HEK293 (cell line): Measurements from ENCODE around the gene TSC22D1.

Experiments used
- CTCF ChIA-PET: fragments of 350-600 bp; formaldehyde crosslinking; extraction: SDS; loops from one replicate; lab custom pipeline; 2021; ENCODE audit warnings: antibody characterized with exemption; lab: Yijun Ruan, JAX
- POLR2A ChIA-PET: fragments of 300-600 bp; formaldehyde crosslinking; extraction: SDS; loops from one replicate; lab custom pipeline; 2020; ENCODE audit warnings: antibody characterized with exemption, inconsistent platforms; lab: Yijun Ruan, JAX
- H3K27ac ChIP-seq: fragments of 200-500 bp; sonication (Bioruptor generic); 2 replicates; pipeline ENCODE4 v1.5.1; 2014; ENCODE audit warnings: low read depth, low read length, control low read depth, inconsistent platforms; ENCODE audit errors: extremely low read depth
- H3K36me3 ChIP-seq, 2 experiments: fragments of 200-500 bp in 1 of 2; sonication (Bioruptor generic) in 1 of 2; 1 replicate in 1 of 2; 2 replicates in 1 of 2; pipeline ENCODE4 v1.5.1; 2014 to 2017; ENCODE audit warnings: inconsistent platforms in 2 of 2, low read length in 2 of 2; ENCODE audit not compliant: control insufficient read depth in 2 of 2, insufficient read depth in 1 of 2
- H3K4me1 ChIP-seq: fragments of 200-500 bp; sonication (Bioruptor generic); 2 replicates; pipeline ENCODE4 v1.5.1; 2014; ENCODE audit warnings: mild to moderate bottlenecking, low read length, inconsistent platforms; ENCODE audit not compliant: control insufficient read depth, insufficient read depth
- H3K4me3 ChIP-seq: 2 replicates; pipeline ENCODE4 v1.5.1; 2011; ENCODE audit warnings: low read depth, mild to moderate bottlenecking, control low read depth, low read length, moderate library complexity
- H3K9me3 ChIP-seq: fragments of 200-500 bp; sonication (Bioruptor generic); 2 replicates; pipeline ENCODE4 v1.5.1; 2014; ENCODE audit warnings: low read depth, low read length, inconsistent platforms; ENCODE audit not compliant: control insufficient read depth, insufficient read depth
- FEZF1 ChIP-seq: fragments of 450-650 bp; formaldehyde crosslinking; IDR thresholded peaks from 2 replicates; pipeline ENCODE4 v1.5.1; 2016; ENCODE audit warnings: missing biosample characterization, missing genetic modification characterization
- ZFP3 ChIP-seq: fragments of 450-650 bp; formaldehyde crosslinking; IDR thresholded peaks from 2 replicates; pipeline ENCODE4 v1.5.1; 2016; ENCODE audit warnings: low read depth, missing biosample characterization, missing genetic modification characterization
- ZFP69B ChIP-seq: fragments of 450-650 bp; formaldehyde crosslinking; IDR thresholded peaks from 2 replicates; pipeline ENCODE4 v1.5.1; 2016; ENCODE audit warnings: missing biosample characterization, missing genetic modification characterization
- ZNF132 ChIP-seq: fragments of 450-650 bp; formaldehyde crosslinking; IDR thresholded peaks from 2 replicates; pipeline ENCODE4 v1.5.1; 2017; ENCODE audit warnings: missing biosample characterization, missing genetic modification characterization, borderline replicate concordance
- ZNF155 ChIP-seq: fragments of 450-650 bp; formaldehyde crosslinking; IDR thresholded peaks from 2 replicates; pipeline ENCODE4 v1.5.1; 2016; ENCODE audit warnings: missing biosample characterization, missing genetic modification characterization
- ZNF157 ChIP-seq: fragments of 450-650 bp; formaldehyde crosslinking; IDR thresholded peaks from 2 replicates; pipeline ENCODE4 v1.5.1; 2016; ENCODE audit warnings: missing biosample characterization, missing genetic modification characterization
- ZNF174 ChIP-seq: fragments of 450-650 bp; formaldehyde crosslinking; IDR thresholded peaks from 2 replicates; pipeline ENCODE4 v1.5.0; 2017; ENCODE audit warnings: missing biosample characterization, mild to moderate bottlenecking, missing genetic modification characterization
- ZNF19 ChIP-seq: fragments of 450-650 bp; formaldehyde crosslinking; IDR thresholded peaks from 2 replicates; pipeline ENCODE4; 2016; ENCODE audit warnings: missing biosample characterization, missing genetic modification characterization, low read depth
- ZNF239 ChIP-seq: fragments of 450-650 bp; formaldehyde crosslinking; IDR thresholded peaks from 2 replicates; pipeline ENCODE4 v1.5.1; 2016; ENCODE audit warnings: missing biosample characterization, missing genetic modification characterization
- ZNF248 ChIP-seq: fragments of 450-650 bp; formaldehyde crosslinking; IDR thresholded peaks from 2 replicates; pipeline ENCODE4 v1.5.1; 2017; ENCODE audit warnings: missing biosample characterization, missing genetic modification characterization
- ZNF274 ChIP-seq, 2 experiments: fragments of 200-500 bp in 1 of 2; fragments of 450-650 bp in 1 of 2; sonication (Bioruptor generic) in 1 of 2; formaldehyde crosslinking in 1 of 2; IDR thresholded peaks; 2 replicates each; pipeline versions ENCODE4 v1.5.1 to v1.6.1; 2014 to 2016; ENCODE audit warnings: borderline replicate concordance in 1 of 2, inconsistent platforms in 1 of 2, low read length in 1 of 2, missing biosample characterization in 1 of 2, missing genetic modification characterization in 1 of 2
- ZNF335 ChIP-seq: fragments of 450-650 bp; formaldehyde crosslinking; conservative IDR thresholded peaks from 2 replicates; pipeline ENCODE4 v1.5.1; 2016; ENCODE audit warnings: missing biosample characterization, missing genetic modification characterization
- ZNF394 ChIP-seq: fragments of 450-650 bp; formaldehyde crosslinking; IDR thresholded peaks from 2 replicates; pipeline ENCODE4 v1.5.1; 2016; ENCODE audit warnings: missing biosample characterization, missing genetic modification characterization, mild to moderate bottlenecking, moderate library complexity, borderline replicate concordance
- ZNF423 ChIP-seq: fragments of 450-650 bp; formaldehyde crosslinking; IDR thresholded peaks from 2 replicates; pipeline ENCODE4 v1.5.1; 2016; ENCODE audit warnings: missing biosample characterization, missing genetic modification characterization
- ZNF48 ChIP-seq: fragments of 450-650 bp; formaldehyde crosslinking; IDR thresholded peaks from 2 replicates; pipeline ENCODE4 v1.5.1; 2016; ENCODE audit warnings: missing biosample characterization, missing genetic modification characterization
- ZNF501 ChIP-seq: fragments of 450-650 bp; formaldehyde crosslinking; IDR thresholded peaks from 2 replicates; pipeline ENCODE4 v1.5.1; 2016; ENCODE audit warnings: missing biosample characterization, missing genetic modification characterization
- ZNF621 ChIP-seq: fragments of 450-650 bp; formaldehyde crosslinking; IDR thresholded peaks from 2 replicates; pipeline ENCODE4 v1.5.1; 2017; ENCODE audit warnings: missing biosample characterization, missing genetic modification characterization
- ZNF626 ChIP-seq: fragments of 450-650 bp; sonication (Bioruptor Pico); formaldehyde crosslinking; IDR thresholded peaks from 2 replicates; pipeline ENCODE4 v1.5.1; 2018; ENCODE audit warnings: missing biosample characterization, missing genetic modification characterization, inconsistent platforms
- ZNF654 ChIP-seq: fragments of 450-650 bp; formaldehyde crosslinking; IDR thresholded peaks from 2 replicates; pipeline ENCODE4 v1.5.1; 2016; ENCODE audit warnings: low read depth, missing biosample characterization, missing genetic modification characterization
- ZNF658 ChIP-seq: fragments of 450-650 bp; formaldehyde crosslinking; IDR thresholded peaks from 2 replicates; pipeline ENCODE4; 2016; ENCODE audit warnings: missing biosample characterization, missing genetic modification characterization
- ZNF747 ChIP-seq: fragments of 450-650 bp; formaldehyde crosslinking; IDR thresholded peaks from 2 replicates; pipeline ENCODE4 v1.5.1; 2016; ENCODE audit warnings: missing biosample characterization, missing genetic modification characterization
- ZNF776 ChIP-seq: fragments of 450-650 bp; formaldehyde crosslinking; IDR thresholded peaks from 2 replicates; pipeline ENCODE4 v1.5.0; 2017; ENCODE audit warnings: missing biosample characterization, missing genetic modification characterization, borderline replicate concordance
- ZNF785 ChIP-seq: fragments of 450-650 bp; formaldehyde crosslinking; IDR thresholded peaks from 2 replicates; pipeline ENCODE4 v1.5.1; 2016; ENCODE audit warnings: missing biosample characterization, missing genetic modification characterization
- ZSCAN16 ChIP-seq: fragments of 450-650 bp; formaldehyde crosslinking; IDR thresholded peaks from 2 replicates; pipeline ENCODE4 v1.5.1; 2016; ENCODE audit warnings: missing biosample characterization, missing genetic modification characterization
- TF ChIP-seq, protein P1 (sequence below): fragments of 450-650 bp; formaldehyde crosslinking; IDR thresholded peaks from 2 replicates; pipeline ENCODE4 v1.5.1; 2016; ENCODE audit warnings: missing biosample characterization, missing genetic modification characterization
- TF ChIP-seq, protein P2 (sequence below): fragments of 450-650 bp; formaldehyde crosslinking; IDR thresholded peaks from 2 replicates; pipeline ENCODE4 v1.5.1; 2016; ENCODE audit warnings: missing biosample characterization, missing genetic modification characterization
- TF ChIP-seq, protein P3 (sequence below): fragments of 450-650 bp; formaldehyde crosslinking; IDR thresholded peaks from 2 replicates; pipeline ENCODE4 v1.5.1; 2016; ENCODE audit warnings: missing biosample characterization, missing genetic modification characterization
- TF ChIP-seq, protein P4 (sequence below): fragments of 450-650 bp; formaldehyde crosslinking; IDR thresholded peaks from 2 replicates; pipeline ENCODE4 v1.5.1; 2016; ENCODE audit warnings: missing biosample characterization, missing genetic modification characterization

Gene TSC22D1

DNA sequence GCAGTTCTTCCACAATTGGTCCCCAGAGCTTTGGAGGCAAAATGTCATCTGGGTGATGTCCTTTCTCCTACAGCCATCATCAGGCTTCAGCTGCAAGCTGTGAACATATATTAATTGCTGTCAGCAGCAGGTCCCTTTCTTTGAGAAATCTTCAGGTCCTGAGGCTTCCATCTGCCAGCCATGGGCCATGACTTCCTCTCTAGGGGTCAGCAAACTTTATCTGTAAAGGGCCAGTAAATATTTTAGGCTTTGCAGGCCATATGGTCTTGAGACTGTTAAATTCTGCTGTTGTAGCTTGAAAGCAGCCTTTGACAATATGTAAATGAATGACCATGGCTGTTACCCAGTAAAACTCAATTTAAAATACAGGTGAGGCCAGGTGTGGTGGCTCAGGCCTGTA is 175.4 kb downstream of the TSC22D1 start:
- CTCF ChIA-PET, result no interaction called here
- no peak overlapping the region for H3K4me3 ChIP-seq
- H3K36me3 ChIP-seq, result no peaks in the 10 kb centered on the region
- H3K4me1 ChIP-seq, result peaks cover 10% of the 10 kb centered on the region
- TF ChIP-seq ZFP3 (tag by site-specific recombination) (no peak), ZNF747 (no peak), ZNF776 (no peak), ZNF157 (tag by site-specific recombination) (no peak), ZNF785 (tag by site-specific recombination) (no peak)
- no peaks in the 10 kb centered on the region for H3K9me3 ChIP-seq
- POLR2A ChIA-PET, result no interaction called here
- H3K27ac ChIP-seq, result no peak overlapping the region

DNA sequence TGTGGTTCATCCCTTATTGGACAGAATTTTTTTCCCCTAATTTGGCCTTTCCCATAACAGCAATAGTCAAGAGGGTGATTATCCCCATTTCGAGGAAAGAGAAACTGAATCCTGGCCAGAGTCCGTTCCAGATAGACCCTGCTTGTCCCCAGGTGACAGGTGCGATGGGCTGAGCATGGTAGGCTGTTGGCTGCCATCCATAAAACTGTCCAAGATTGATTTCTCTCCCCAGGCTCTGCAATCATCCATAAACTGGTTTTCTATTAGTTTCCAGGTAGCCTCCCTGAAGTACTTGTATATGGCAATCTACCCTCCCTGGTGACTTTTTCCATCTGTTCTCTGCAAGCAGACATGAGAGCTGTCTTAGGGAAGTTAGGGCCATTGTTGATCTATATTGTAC is 177.1 kb downstream of the TSC22D1 start:
- POLR2A ChIA-PET, result no interaction called here
- no peaks in the 10 kb centered on the region for H3K36me3 ChIP-seq
- H3K4me1 ChIP-seq, result peaks cover 5% of the 10 kb centered on the region
- no peaks in the 10 kb centered on the region for H3K9me3 ChIP-seq
- no peak overlapping the region for H3K4me3 ChIP-seq
- CTCF ChIA-PET, result no interaction called here
- no peak overlapping the region for H3K27ac ChIP-seq
- TF ChIP-seq ZNF274 (IDR thresholded peaks at IDR 0.05; ENCODE audit: low read length) (no peak), ZNF274 (tag by site-specific recombination; IDR thresholded peaks at IDR 0.05; ENCODE audit: borderline replicate concordance) (no peak), ZNF501 (tag by site-specific recombination) (no peak), ZNF621 (no peak), ZNF19 (no peak), ZNF132 (tag by site-specific recombination) (no peak), ZNF626 (no peak), ZNF174 (tag by site-specific recombination) (no peak), ZNF335 (tag by site-specific recombination) (no peak), ZFP69B (no peak), ZNF239 (no peak), ZNF155 (tag by site-specific recombination) (no peak), FEZF1 (tag by site-specific recombination) (no peak)
- TF ChIP-seq, protein P1, sequence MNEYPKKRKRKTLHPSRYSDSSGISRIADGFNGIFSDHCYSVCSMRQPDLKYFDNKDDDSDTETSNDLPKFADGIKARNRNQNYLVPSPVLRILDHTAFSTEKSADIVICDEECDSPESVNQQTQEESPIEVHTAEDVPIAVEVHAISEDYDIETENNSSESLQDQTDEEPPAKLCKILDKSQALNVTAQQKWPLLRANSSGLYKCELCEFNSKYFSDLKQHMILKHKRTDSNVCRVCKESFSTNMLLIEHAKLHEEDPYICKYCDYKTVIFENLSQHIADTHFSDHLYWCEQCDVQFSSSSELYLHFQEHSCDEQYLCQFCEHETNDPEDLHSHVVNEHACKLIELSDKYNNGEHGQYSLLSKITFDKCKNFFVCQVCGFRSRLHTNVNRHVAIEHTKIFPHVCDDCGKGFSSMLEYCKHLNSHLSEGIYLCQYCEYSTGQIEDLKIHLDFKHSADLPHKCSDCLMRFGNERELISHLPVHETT (tag by site-specific recombination), result no peak

DNA sequence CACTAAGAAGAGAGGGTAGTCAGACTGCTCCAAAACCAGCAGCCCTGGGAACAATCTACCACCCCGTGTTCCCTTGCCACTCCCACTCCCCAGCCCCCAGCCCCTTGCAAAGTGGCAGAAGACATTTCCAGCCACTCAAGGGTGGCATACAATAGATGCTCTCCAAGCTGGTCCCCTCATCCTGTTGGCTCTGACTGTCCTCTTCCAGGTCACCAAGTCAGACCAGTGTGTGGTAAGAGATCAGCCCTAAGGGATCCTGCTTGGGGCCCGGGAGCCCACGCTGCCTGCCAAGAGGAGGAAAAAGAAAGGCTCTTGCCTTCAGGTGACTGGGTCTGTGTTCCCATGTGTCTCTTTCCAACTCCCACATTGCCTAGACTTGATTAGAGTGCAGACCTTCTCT is 177.5 kb downstream of the TSC22D1 start:
- CTCF ChIA-PET, result no interaction called here
- no peaks in the 10 kb centered on the region for H3K9me3 ChIP-seq
- no peaks in the 10 kb centered on the region for H3K36me3 ChIP-seq
- H3K4me1 ChIP-seq, result peaks cover 2% of the 10 kb centered on the region; the same call in 1 of the 2 replicates
- no peak overlapping the region for H3K4me3 ChIP-seq
- POLR2A ChIA-PET, result no interaction called here
- H3K27ac ChIP-seq, result no peak overlapping the region
- no peak for TF ChIP-seq ZNF48 (tag by site-specific recombination)
- no peak for TF ChIP-seq ZNF248 (tag by site-specific recombination)
- no peak for TF ChIP-seq ZNF654 (tag by site-specific recombination)
- no peak for TF ChIP-seq ZNF658 (tag by site-specific recombination)
- no peak for TF ChIP-seq ZNF394 (tag by site-specific recombination)
- TF ChIP-seq, protein P2, sequence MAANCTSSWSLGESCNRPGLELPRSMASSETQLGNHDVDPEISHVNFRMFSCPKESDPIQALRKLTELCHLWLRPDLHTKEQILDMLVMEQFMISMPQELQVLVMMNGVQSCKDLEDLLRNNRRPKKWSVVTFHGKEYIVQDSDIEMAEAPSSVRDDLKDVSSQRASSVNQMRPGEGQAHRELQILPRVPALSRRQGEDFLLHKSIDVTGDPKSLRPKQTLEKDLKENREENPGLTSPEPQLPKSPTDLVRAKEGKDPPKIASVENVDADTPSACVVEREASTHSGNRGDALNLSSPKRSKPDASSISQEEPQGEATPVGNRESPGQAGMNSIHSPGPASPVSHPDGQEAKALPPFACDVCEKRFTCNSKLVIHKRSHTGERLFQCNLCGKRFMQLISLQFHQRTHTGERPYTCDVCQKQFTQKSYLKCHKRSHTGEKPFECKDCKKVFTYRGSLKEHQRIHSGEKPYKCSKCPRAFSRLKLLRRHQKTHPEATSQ (tag by site-specific recombination), result no peak
- TF ChIP-seq ZNF423 (tag by site-specific recombination), result no peak
- TF ChIP-seq, protein P3, sequence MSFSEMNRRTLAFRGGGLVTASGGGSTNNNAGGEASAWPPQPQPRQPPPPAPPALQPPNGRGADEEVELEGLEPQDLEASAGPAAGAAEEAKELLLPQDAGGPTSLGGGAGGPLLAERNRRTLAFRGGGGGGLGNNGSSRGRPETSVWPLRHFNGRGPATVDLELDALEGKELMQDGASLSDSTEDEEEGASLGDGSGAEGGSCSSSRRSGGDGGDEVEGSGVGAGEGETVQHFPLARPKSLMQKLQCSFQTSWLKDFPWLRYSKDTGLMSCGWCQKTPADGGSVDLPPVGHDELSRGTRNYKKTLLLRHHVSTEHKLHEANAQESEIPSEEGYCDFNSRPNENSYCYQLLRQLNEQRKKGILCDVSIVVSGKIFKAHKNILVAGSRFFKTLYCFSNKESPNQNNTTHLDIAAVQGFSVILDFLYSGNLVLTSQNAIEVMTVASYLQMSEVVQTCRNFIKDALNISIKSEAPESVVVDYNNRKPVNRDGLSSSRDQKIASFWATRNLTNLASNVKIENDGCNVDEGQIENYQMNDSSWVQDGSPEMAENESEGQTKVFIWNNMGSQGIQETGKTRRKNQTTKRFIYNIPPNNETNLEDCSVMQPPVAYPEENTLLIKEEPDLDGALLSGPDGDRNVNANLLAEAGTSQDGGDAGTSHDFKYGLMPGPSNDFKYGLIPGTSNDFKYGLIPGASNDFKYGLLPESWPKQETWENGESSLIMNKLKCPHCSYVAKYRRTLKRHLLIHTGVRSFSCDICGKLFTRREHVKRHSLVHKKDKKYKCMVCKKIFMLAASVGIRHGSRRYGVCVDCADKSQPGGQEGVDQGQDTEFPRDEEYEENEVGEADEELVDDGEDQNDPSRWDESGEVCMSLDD, result no peak
- TF ChIP-seq, protein P4, sequence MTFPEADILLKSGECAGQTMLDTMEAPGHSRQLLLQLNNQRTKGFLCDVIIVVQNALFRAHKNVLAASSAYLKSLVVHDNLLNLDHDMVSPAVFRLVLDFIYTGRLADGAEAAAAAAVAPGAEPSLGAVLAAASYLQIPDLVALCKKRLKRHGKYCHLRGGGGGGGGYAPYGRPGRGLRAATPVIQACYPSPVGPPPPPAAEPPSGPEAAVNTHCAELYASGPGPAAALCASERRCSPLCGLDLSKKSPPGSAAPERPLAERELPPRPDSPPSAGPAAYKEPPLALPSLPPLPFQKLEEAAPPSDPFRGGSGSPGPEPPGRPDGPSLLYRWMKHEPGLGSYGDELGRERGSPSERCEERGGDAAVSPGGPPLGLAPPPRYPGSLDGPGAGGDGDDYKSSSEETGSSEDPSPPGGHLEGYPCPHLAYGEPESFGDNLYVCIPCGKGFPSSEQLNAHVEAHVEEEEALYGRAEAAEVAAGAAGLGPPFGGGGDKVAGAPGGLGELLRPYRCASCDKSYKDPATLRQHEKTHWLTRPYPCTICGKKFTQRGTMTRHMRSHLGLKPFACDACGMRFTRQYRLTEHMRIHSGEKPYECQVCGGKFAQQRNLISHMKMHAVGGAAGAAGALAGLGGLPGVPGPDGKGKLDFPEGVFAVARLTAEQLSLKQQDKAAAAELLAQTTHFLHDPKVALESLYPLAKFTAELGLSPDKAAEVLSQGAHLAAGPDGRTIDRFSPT (tag by site-specific recombination), result no peak
- TF ChIP-seq ZSCAN16 (tag by site-specific recombination), result no peak
